ENCODE measurements around the gene HSPA1A.
"Not testable (repeated sequence)": the region's sequence is repeated elsewhere in the genome, so short reads cannot be mapped to it uniquely, and the experiment has no call there.

Gene HSPA1A

GRCh38 chr6:31861150-31861549, 45.8 kb downstream of the HSPA1A start:
- no peaks in the 10 kb centered on the region for H3K9me3 ChIP-seq

GRCh38 chr6:31861919-31862343, 46.6 kb downstream of the HSPA1A start:
- Histone ChIP-seq H3K27ac (peak overlapping the region; percentile 84), H3K4me1 (ENCODE audit: control insufficient read depth in 1 of 2, insufficient read depth in 1 of 2, low read depth in 1 of 2, low read length in 1 of 2) (peaks cover 22% of the 10 kb centered on the region in 2 experiments), H3K36me3 (peaks cover 40% of the 10 kb centered on the region), H3K4me3 (ENCODE audit: low read depth in 1 of 2, low read length in 1 of 2) (peak overlapping the region; percentile 81 to 97), H3K9me3 (no peaks in the 10 kb centered on the region), H3K27me3 (no peaks in the 10 kb centered on the region)
- TF ChIP-seq CTCF (IDR thresholded peaks at IDR 0.05) = no peak

More at GRCh38 chr6:31861150-31861549, 45.8 kb downstream of the HSPA1A start:
- Histone ChIP-seq H3K4me1 (ENCODE audit: control insufficient read depth in 1 of 2, insufficient read depth in 1 of 2, low read depth in 1 of 2, low read length in 1 of 2) (peaks cover 22% of the 10 kb centered on the region in 2 experiments), H3K27me3 (no peaks in the 10 kb centered on the region), H3K36me3 (peaks cover 40% of the 10 kb centered on the region), H3K27ac (peak overlapping the region; percentile 84), H3K4me3 (ENCODE audit: low read depth in 1 of 2, low read length in 1 of 2) (no peak overlapping the region)
- no peak for TF ChIP-seq CTCF (IDR thresholded peaks at IDR 0.05)

- Histone ChIP-seq H3K27me3 (no peaks in the 10 kb centered on the region), H3K9me3 (no peaks in the 10 kb centered on the region), H3K4me3 (ENCODE audit: low read depth in 1 of 2, low read length in 1 of 2) (peak within 1 kb of the TSS; percentile 81 to 97), H3K36me3 (peaks cover 33% of the 10 kb centered on the region), H3K27ac (peak within 1 kb of the TSS; percentile 84), H3K4me1 (ENCODE audit: control insufficient read depth in 1 of 2, insufficient read depth in 1 of 2, low read depth in 1 of 2, low read length in 1 of 2) (peaks cover 22% of the 10 kb centered on the region in 2 experiments)
- no peak for TF ChIP-seq CTCF (IDR thresholded peaks at IDR 0.05)
Measured at GRCh38 chr6:31862344-31863235, 47.2 kb downstream of the HSPA1A start, which contains the start of gene NEU1. Gene NEU1 (minus strand): TSS chr6:31862821. CDS start chr6:31862776, 45 bp downstream.

- Histone ChIP-seq H3K4me3 (ENCODE audit: low read depth in 1 of 2, low read length in 1 of 2) (peak overlapping the region; percentile 81 to 97), H3K36me3 (peaks cover 18% of the 10 kb centered on the region), H3K4me1 (ENCODE audit: control insufficient read depth in 1 of 2, insufficient read depth in 1 of 2, low read depth in 1 of 2, low read length in 1 of 2) (peaks cover 22% of the 10 kb centered on the region in 2 experiments)
- not testable (repeated sequence) for H3K27me3 ChIP-seq, H3K9me3 ChIP-seq, H3K27ac ChIP-seq
Measured at GRCh38 chr6:31864123-31864562, 48.8 kb downstream of the HSPA1A start.

GRCh38 chr6:31864818-31865204, 49.5 kb downstream of the HSPA1A start:
- Histone ChIP-seq H3K4me3 (ENCODE audit: low read depth in 1 of 2, low read length in 1 of 2) (no peak overlapping the region), H3K27me3 (peaks cover 8% of the 10 kb centered on the region), H3K36me3 (peaks cover 11% of the 10 kb centered on the region), H3K9me3 (no peaks in the 10 kb centered on the region), H3K27ac (no peak overlapping the region), H3K4me1 (ENCODE audit: control insufficient read depth in 1 of 2, insufficient read depth in 1 of 2, low read depth in 1 of 2, low read length in 1 of 2) (peaks cover 22% of the 10 kb centered on the region in 2 experiments)
- no peak for TF ChIP-seq CTCF (IDR thresholded peaks at IDR 0.05)

All from neutrophil (primary cell).